Upper lobe of left lung (tissue), 6 donors: ENCODE data around the gene SURF1. TPM values are rescaled to one million over a fixed set of nuclear protein-coding genes. Genes with fewer than 3 reads are reported as not detected.
A peak's percentile ranks its signal among the peaks of the same experiment; 100 is the strongest.
"Not testable (repeated sequence)": the region's sequence is repeated elsewhere in the genome, so short reads cannot be mapped to it uniquely, and the experiment has no call there.

Experiments
- ATAC-seq, 2 donors: fragments of 200-7000 bp; cut with Tn5 transposase; one replicate each; pipeline ENCODE4 v1.9.1; 2022; ENCODE audit warnings: mild to moderate bottlenecking in 2 of 2, moderate library complexity in 2 of 2; ENCODE audit not compliant: low FRiP score in 2 of 2
- DNase-seq, 2 donors: peaks; one replicate each; pipeline ENCODE4 v3.0.0-alpha.2; 2019 to 2020
- H3K27ac ChIP-seq, 4 donors: fragments of 200-600 bp; sonication (generic); one replicate each; pipeline ENCODE4 v1.5.1; 2016 to 2019
- H3K27me3 ChIP-seq, 4 donors: fragments of 200-600 bp; sonication (generic); one replicate each; pipeline ENCODE4 v1.5.1; 2017 to 2019
- H3K36me3 ChIP-seq, 4 donors: fragments of 200-600 bp; sonication (generic); one replicate each; pipeline ENCODE4 v1.5.1; 2016 to 2019
- H3K4me1 ChIP-seq, 4 donors: fragments of 200-600 bp; sonication (generic); one replicate each; pipeline ENCODE4 v1.5.1; 2018 to 2019
- H3K4me3 ChIP-seq, 4 donors: fragments of 200-600 bp; sonication (generic); one replicate each; pipeline ENCODE4 v1.5.1; 2017 to 2019; ENCODE audit warnings: mild to moderate bottlenecking in 2 of 4, moderate library complexity in 1 of 4
- H3K9me3 ChIP-seq, 4 donors: fragments of 200-600 bp; sonication (generic); one replicate each; pipeline ENCODE4 v1.5.1; 2018 to 2019
- EP300 ChIP-seq, 4 donors: sonication (generic); formaldehyde crosslinking; IDR thresholded peaks; one replicate each; pipeline ENCODE4 v1.5.1; 2017; ENCODE audit warnings: antibody characterized with exemption in 4 of 4, control low read depth in 2 of 4
- POLR2A ChIP-seq, 4 donors: fragments of 450-650 bp; IDR thresholded peaks; one replicate each; pipeline ENCODE4 v1.5.1; 2016 to 2017; ENCODE audit warnings: antibody characterized with exemption in 4 of 4, mild to moderate bottlenecking in 2 of 4
- POLR2AphosphoS5 ChIP-seq, 2 donors: sonication (generic); formaldehyde crosslinking; IDR thresholded peaks; one replicate each; pipeline ENCODE4 v1.5.1; 2017; ENCODE audit warnings: antibody characterized with exemption in 2 of 2
- WGBS, 2 donors: methylation state at CpG; one replicate each; pipeline ENCODE4 v1.1.5; 2017 to 2018; 5-methylcytosine and 5-hydroxymethylcytosine counted together
- total RNA-seq, 6 donors: library from RNA; depleted of rRNA in 4 of 6; stranded (reverse); fragments of >200 nt in 4 of 6; gene quantifications; one replicate each; pipeline versions ENCODE4 v1.1.0 to v1.2.1, GENCODE V29; 2016 to 2021
- TF ChIP-seq, protein P1 (sequence below), 6 experiments: fragments of 450-650 bp in 4 of 6; fragments of 200-600 bp in 2 of 6; sonication (generic) in 2 of 6; IDR thresholded peaks; one replicate each; pipeline ENCODE4 v1.5.1; 2016 to 2019; ENCODE audit warnings: antibody characterized with exemption in 6 of 6
- donor health status: DM: no; HTN: no; CAD: no; lungs with moderate emphysema.
- donor health status: DM: no; HTN: yes; CAD: no; lungs with severe emphysema.

Gene SURF1
- total RNA-seq, 6 donors from 2014 or later: 25.1 to 64.8 (median 45.5) TPM

- Histone ChIP-seq H3K9me3 (no peaks in the 10 kb centered on the region), H3K4me3 (no peak overlapping the region), H3K4me1 (no peaks in the 10 kb centered on the region), H3K27me3 (no peaks in the 10 kb centered on the region), H3K27ac (no peak overlapping the region), H3K36me3 (no peaks in the 10 kb centered on the region)
- ATAC-seq: no peak
- WGBS, 2 donors: 80 to 81% methylated on average over 12 to 13 of the region's 13 CpGs
- TF ChIP-seq, protein P1, sequence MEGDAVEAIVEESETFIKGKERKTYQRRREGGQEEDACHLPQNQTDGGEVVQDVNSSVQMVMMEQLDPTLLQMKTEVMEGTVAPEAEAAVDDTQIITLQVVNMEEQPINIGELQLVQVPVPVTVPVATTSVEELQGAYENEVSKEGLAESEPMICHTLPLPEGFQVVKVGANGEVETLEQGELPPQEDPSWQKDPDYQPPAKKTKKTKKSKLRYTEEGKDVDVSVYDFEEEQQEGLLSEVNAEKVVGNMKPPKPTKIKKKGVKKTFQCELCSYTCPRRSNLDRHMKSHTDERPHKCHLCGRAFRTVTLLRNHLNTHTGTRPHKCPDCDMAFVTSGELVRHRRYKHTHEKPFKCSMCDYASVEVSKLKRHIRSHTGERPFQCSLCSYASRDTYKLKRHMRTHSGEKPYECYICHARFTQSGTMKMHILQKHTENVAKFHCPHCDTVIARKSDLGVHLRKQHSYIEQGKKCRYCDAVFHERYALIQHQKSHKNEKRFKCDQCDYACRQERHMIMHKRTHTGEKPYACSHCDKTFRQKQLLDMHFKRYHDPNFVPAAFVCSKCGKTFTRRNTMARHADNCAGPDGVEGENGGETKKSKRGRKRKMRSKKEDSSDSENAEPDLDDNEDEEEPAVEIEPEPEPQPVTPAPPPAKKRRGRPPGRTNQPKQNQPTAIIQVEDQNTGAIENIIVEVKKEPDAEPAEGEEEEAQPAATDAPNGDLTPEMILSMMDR (IDR thresholded peaks at IDR 0.05): no peak
- TF ChIP-seq POLR2AphosphoS5 (IDR thresholded peaks at IDR 0.05) (no peak), POLR2A (IDR thresholded peaks at IDR 0.05) (no peak), EP300 (IDR thresholded peaks at IDR 0.05) (no peak)
- DNase-seq: peak in 1 of 2 donors; percentile 15
These were observed 34.8 kb downstream of the SURF1 start for GRCh38 chr9:133321411-133321935.

DNA sequence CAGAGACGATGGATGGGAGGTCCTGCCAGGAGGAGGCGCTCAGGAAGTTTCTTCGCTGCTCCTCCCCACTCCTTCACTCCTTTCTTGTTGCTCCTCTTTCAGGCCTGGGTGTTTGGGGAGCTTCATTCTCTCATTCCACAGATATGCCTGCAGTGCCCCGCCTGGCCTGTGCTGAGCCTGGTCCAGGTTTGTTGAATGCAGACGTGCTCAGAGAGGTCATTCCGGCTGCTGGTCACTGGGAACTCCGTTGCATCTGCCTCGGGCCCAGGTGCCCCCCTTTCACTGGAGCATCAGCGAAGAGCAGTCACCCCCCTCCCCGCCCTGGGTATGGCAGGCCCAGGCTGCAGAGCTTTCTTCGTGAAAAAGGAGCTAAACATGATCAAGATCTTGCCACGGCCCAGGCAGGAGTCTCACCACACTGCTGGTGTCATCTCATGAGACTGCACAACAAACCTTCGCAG lies 35.8 kb downstream of the SURF1 start:
- no peaks in the 10 kb centered on the region for H3K4me1 ChIP-seq
- 65 to 78% methylated on average over 9 to 13 of the region's 13 CpGs for WGBS, 2 donors
- no peaks in the 10 kb centered on the region for H3K27me3 ChIP-seq
- DNase-seq: peak in 1 of 2 donors; percentile 6
- no peak overlapping the region for H3K4me3 ChIP-seq
- H3K9me3 ChIP-seq: no peaks in the 10 kb centered on the region
- H3K27ac ChIP-seq: no peak overlapping the region
- H3K36me3 ChIP-seq: no peaks in the 10 kb centered on the region
- TF ChIP-seq POLR2A (IDR thresholded peaks at IDR 0.05): no peak
- no peak for TF ChIP-seq POLR2AphosphoS5 (IDR thresholded peaks at IDR 0.05)
- no peak for TF ChIP-seq EP300 (IDR thresholded peaks at IDR 0.05)
- TF ChIP-seq, protein P1 (IDR thresholded peaks at IDR 0.05): no peak
- no peak for ATAC-seq

DNA sequence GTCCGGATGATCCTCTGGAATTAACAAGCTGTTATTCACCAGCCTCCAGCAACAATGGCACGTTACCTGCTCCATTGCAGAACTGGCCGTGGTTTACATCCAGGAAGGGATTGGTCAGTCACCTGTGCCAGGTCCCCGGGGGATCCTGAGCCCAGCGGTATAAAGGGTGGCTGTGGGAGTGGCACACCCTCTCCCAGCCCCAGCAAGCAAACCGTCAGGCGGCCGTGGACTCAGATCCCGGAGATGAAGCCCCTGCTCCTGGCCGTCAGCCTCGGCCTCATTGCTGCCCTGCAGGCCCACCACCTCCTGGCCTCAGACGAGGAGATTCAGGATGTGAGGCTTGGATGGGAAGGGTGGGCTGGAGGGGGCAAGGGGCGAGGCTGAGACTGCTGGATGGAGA lies 38.7 kb downstream of the SURF1 start:
- H3K27me3 ChIP-seq, H3K4me3 ChIP-seq, H3K4me1 ChIP-seq, H3K36me3 ChIP-seq, H3K27ac ChIP-seq, H3K9me3 ChIP-seq: not testable (repeated sequence)
- DNase-seq: peak in 1 of 2 donors; percentile 3
- ATAC-seq: peak in 1 of 2 donors; percentile 46
- WGBS, 2 donors: 75 to 100% methylated on average over 3 to 11 of the region's 13 CpGs

DNA sequence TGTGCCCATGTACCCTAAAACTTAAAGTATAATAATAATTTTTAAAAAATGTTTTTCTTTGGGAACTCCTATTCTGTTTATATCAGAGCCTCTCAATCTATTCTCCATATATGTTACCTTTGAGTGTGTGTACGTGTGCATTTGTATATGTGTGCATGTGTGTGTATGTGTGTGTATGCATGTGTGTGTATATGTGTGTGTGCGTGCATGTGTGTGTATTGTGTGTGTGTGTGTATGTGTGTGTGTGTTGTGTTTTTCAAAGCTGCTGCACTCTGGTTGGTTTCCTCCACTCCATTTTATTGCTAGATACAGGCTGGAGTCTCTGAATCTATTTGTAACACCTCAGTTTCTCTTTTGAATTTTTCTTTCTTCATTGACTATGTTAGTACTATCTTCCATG lies 40.3 kb downstream of the SURF1 start:
- no peak for DNase-seq
- H3K4me1 ChIP-seq: no peaks in the 10 kb centered on the region
- no peak overlapping the region for H3K27ac ChIP-seq
- 67 to 71% methylated on average over 2 of the region's 2 CpGs for WGBS, 2 donors
- TF ChIP-seq, protein P1 (IDR thresholded peaks at IDR 0.05): no peak
- TF ChIP-seq POLR2A (IDR thresholded peaks at IDR 0.05) (no peak), EP300 (IDR thresholded peaks at IDR 0.05) (no peak), POLR2AphosphoS5 (IDR thresholded peaks at IDR 0.05) (no peak)
- no peaks in the 10 kb centered on the region for H3K36me3 ChIP-seq
- H3K9me3 ChIP-seq: no peaks in the 10 kb centered on the region
- H3K4me3 ChIP-seq: no peak overlapping the region
- H3K27me3 ChIP-seq: no peaks in the 10 kb centered on the region
- no peak for ATAC-seq

DNA sequence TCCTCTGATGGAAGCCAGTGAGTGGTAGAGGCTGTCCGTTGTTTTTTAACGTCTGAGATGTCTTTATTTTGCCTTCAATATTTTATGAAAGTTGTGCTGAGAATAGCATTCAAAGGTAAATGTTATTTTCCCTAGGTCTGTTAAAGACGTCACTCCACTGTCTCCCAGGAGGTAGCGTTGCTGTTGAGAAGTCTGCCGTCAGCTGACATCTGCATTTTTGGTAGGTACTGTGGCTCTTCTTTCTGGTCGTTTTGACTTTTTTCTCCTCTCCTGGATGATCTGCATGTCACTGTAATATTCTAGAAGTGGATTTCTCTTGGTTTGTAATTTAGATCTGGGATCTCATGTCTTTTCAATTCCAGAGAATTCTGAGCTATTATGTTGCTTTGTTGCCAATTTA lies 46.7 kb downstream of the SURF1 start:
- no peak overlapping the region for H3K4me3 ChIP-seq
- no peak for DNase-seq
- H3K27ac ChIP-seq: no peak overlapping the region
- 84 to 85% methylated on average over 6 of the region's 6 CpGs for WGBS, 2 donors
- no peak for ATAC-seq
- H3K4me1 ChIP-seq: no peaks in the 10 kb centered on the region
- H3K27me3 ChIP-seq: no peaks in the 10 kb centered on the region
- no peaks in the 10 kb centered on the region for H3K9me3 ChIP-seq
- TF ChIP-seq, protein P1 (IDR thresholded peaks at IDR 0.05): no peak
- TF ChIP-seq EP300 (IDR thresholded peaks at IDR 0.05): no peak
- no peak for TF ChIP-seq POLR2A (IDR thresholded peaks at IDR 0.05)
- H3K36me3 ChIP-seq: no peaks in the 10 kb centered on the region
